ENCODE data around the gene DUS1L.

The DUS1L gene

DNA sequence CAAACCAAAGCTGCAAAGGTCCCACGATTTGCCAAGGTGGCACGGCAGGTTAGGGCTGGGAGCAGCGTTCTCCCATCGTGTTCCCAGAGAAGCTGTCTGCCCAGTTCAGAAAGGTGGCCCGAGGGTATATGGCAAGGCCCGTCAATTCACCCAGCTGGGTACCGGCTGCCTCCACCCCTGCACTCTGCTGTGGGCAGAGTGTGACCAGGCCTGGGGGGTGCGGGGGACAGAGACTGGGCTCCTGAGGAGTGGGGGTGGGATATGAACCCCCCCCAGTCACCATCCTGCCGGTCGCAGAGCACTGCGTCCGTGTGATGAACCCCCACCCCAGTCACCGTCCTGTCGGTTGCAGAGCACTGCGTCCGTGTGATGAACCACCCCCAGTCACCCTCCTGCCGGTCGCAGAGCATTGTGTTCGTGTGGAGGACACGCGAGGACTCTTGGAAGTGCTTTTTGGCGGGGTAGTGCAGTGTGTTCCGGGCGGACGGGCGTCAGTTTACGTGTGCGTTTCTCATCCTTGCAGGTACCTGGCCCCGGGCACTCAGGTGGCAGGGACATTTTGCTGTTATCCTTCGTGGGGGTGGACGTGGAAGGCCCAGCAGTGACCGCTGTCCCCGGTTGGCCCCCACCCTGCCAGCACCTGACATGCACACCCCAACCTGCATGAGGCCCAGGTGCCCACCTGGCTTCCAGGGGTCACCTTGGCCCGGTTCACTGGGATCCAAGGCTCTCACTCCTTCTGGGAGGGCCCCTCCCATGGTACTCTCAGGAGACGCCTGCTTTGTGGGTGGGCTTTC, 35.1 kb upstream of the DUS1L start:
- DNase-seq, result no peak

DNA sequence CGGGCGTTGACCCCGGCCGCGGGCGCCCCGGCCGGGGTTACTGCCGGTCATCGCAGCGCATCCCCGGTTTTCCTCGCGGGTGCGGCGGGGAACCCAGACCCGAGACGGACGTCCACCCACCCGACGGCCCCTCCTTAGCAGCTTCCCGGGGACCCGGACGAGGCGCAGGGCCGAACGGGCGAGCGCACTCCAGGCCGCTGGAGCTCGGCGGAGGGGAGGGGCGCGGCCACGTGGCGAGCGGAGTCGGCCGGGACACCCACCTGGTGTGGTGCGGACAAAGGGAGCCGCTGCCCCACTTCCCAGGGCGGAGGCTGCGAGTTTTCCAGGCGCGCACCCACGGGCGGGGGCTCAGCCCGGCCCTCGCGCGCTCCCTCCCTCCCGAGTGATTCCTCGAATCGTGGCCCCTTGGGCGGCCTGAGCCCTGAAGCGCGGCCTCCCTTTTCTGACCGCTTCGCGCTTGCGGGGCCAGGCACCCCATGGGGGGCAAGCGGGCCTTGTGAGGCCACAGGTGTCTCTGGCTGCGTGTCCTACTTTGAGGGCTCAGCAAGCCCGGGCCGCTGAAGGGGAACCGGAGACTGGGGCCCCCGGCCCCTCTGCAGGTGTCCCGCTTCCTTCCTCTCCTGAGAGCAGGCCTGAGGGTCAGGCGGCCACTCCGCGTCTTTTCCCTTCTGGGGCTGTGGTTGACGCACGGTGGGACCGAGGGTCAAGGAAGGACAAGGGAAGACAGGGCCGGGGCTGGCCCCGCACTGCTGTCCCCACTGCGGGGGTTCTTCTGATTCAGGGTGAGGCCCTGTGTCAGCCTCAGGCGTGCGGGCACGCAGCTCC, 33.5 kb upstream of the DUS1L start:
- no peak for DNase-seq

GRCh38 chr17:82098169-82098938, 32.8 kb upstream of the DUS1L start, which contains the start of gene FASN:
FASN (minus strand) TSS chr17:82098236; CDS start chr17:82096445, 1,791 bp downstream.
- peak; percentile 90 for DNase-seq

DNA sequence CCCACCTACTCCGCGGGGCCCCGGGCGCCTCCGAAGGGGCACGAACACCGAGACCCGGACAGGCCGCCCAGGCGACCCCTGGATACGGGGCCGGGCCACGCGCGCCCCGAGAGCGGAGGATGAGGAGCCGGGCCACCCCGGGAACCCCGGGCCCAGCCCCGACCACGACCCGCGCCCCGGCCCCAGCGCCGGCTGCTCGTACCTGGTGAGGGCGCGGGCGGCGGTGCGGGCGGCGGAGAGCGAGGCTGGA, 32.2 kb upstream of the DUS1L start:
- no peak for DNase-seq

DNA sequence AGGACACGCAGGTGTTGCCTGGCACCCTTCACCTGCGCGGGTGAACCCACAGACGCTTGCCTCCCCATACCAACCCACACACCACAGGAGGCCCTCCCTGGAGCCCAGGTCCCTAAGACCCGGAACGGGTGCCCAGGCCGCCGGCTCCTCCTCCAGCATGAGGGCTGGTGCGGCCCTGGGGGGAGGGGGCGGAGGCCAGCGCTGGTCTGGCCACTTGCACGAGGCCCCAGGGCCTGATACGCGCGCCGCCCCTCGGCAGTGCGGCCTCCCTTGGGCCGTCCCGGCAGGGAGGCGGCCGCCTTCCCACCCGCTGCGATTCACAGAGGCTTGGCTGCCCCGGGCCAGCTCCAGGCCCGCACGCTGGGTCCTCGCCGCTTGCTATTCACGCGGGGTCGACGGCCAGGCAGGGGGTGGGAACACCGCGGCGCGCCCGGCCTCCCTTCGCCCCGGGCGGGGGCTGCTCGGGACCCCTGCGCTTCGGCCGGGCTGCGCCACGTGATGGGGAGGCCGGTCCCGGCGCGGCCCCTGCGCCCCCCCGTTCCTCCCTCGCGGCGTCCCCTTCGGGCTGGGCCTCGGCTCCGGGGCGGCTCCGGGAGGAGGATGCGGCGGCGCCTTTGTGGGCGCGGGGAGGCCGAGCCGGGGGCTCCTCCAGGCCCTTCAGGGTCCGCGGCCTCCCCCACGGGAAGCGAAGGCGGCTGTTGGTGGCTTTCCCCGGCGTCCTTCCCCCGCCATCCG, 31.7 kb upstream of the DUS1L start:
- no peak for DNase-seq

- no peak for DNase-seq
Measured at GRCh38 chr17:82096709-82097183, 31.1 kb upstream of the DUS1L start.

- no peak for DNase-seq
Measured at GRCh38 chr17:82095777-82096708, 30.4 kb upstream of the DUS1L start.

DNA sequence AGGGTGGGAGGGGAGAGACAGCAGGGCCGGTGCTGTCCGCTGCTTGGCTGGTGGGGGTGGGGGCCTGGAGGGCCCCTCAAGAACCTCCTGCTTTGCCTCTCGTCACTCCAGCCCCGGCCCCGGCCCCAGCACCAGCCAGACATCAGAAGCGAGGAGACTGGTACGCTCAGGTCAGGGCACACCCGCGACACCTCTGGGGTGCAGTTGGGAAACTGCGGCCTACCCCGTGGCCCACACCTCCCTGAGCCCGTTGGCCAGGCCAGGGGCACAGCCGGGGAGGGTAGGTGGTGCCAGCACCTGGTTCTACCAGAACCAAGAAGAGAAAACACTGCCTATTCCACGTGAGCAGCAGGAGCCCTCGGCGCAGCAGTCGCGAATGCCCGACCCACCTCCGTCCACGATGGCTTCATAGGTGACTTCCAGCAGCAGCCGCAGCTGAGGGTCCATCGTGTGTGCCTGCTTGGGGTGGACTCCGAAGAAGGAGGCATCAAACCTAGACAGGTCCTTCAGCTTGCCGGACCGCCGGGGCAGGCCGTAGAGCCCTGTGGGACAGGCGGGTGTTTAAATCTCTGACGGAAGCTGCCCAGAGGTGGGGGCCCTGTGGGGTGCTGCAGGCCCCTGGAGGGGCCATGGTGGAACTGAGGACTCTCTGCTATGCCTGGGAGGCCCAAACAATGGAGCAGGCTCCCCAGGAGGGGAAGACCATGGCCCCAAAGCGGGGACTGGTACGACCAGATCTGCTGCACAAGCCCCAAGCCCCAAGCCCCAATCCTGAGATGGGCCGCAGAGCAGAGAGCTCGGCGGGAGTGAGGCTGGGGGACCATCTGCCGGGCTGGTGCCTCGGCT, 29.6 kb upstream of the DUS1L start:
- no peak for DNase-seq

GRCh38 chr17:82092995-82093751, 27.6 kb upstream of the DUS1L start:
- no peak for DNase-seq

DNA sequence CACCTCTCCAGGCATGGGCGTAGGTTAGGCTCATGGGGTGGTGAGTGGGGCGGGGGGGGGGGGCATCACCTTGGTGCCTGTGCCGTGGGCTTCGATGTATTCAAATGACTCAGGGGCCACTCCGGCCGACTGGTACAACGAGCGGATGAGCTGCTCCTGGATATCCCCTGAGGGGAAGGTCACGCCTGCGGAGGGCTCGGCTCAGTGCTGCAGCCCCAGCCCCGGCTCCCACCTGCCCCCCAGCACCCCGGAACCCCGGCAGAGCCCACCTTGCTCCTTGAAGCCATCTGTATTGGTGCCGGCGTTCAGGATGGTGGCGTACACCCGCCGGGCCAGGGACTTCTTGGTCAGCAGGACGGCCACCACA, 27.0 kb upstream of the DUS1L start:
- no peak for DNase-seq

DNA sequence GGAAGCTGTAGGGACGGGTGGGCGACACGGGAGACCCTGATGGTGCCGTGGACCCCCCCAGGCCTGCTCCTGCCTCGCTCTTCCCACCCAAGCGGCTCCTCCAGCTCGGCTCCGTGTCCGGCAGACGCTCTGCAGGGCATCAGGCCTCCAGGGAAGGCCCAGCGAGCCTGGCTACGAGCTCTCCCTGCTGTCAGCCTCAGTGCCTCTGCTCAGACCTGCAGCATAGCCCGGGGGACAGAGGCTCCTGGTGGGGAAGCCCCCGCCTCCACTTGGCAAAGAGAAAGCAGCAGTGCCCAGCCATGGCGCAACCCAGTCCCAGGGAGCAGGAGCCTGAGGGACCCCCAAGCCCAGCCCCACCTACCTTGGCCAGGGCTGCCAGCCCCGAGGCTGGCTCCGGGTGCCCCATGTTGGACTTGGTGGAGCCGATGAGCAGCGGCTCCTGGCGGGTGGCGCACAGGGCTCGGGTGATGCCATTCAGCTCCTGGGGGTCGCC, 26.5 kb upstream of the DUS1L start:
- no peak for DNase-seq

GRCh38 chr17:82091264-82092066, 25.9 kb upstream of the DUS1L start:
- DNase-seq, result no peak

DNA sequence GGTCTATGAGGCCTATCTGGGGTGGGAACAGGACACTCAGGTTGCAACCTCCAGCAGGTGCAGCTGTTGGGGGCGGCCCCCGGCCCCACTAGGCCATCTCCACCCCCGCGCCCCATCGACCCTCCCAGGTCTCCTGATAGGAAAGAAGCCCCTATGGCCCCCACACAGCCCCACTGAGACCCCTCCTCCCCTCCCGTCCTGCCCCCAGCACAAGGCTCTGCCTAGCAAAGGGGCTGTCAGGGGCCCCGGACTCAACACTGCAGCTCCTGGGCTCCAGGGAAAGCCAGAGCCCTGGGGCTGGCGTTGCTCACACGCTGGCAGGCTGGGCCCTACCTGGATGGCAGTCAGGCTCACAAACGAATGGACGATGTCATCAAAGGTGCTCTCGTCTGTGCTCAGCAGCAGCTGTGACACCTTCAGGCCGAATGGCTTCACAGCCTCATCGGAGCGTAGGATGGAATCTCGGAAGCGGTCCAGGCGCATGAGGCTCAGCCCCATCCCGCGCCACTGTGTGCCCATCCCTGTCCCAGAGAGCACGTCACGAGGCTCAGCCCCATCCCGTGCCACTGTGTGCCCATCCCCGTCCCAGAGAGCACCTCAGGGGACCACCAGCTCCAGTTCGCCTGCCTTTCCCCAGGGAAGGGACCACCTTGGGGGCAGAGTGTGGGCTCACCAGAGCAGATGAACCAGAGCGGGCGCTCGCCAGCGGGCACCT, 25.1 kb upstream of the DUS1L start:
- DNase-seq, result no peak

DNA sequence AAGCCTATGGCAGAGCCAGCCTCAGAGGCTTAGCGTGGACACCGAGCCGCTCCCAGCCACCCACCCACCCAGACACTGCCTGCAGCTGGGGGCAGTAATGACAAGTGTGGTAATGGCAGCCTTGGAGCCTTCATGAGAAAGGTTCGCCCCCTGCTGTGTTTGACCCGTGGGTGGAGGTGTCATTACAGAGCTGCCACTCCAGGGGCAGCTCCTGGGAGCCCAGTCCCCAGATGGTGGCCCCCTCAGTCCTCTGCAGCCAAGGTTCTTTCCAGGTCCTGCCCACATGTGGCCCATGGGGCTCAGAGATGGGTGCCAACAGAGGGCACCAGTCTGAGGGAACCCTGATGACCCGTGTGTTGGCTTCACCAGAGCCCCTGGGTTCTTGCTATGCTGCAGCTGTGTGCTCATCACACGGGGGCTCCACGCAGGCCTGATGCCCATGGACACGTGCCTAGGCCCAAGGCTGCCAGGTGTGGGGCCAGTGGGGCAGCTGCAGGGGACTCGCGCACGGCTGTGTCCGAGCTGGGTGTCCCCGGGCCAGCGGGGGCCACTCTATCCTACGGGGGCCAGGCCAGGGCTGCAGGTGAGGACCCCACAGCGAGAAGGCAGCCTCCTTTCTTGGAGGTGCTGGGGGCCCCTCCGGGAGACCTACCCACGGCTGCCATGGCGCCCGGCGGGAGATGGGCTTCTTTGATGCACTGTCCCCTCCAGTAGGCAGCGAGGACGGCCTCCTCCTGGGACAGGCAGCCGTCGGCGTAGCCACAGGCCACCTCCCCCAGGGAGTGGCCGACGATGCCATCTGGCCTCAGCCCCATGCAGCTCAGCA, 24.3 kb upstream of the DUS1L start:
- no peak for DNase-seq

GRCh38 chr17:82088838-82089722, 23.5 kb upstream of the DUS1L start:
- DNase-seq, result no peak
